Muscle of arm (tissue), 12 donors: Measurements from ENCODE around the gene DDTL. TPM values are rescaled to one million over a fixed set of nuclear protein-coding genes. Genes with fewer than 3 reads are reported as not detected.
"Not testable (repeated sequence)": the region's sequence is repeated elsewhere in the genome, so short reads cannot be mapped to it uniquely, and the experiment has no call there.

Experiments used
- DNase-seq: peaks from one replicate; pipeline ENCODE4 v3.0.0-alpha.2; 2013
- polyA plus RNA-seq, 12 donors: library from polyadenylated mRNA; unstranded; fragments of 120-200 nt; gene quantifications; one replicate each; pipeline ENCODE4 v1.2.1, GENCODE V29; 2013; ENCODE audit not compliant: insufficient read length in 12 of 12

The DDTL gene
- polyA plus RNA-seq, 12 donors: 2.2 to 5.6 (median 3.9) TPM; not detected in 2

DNA sequence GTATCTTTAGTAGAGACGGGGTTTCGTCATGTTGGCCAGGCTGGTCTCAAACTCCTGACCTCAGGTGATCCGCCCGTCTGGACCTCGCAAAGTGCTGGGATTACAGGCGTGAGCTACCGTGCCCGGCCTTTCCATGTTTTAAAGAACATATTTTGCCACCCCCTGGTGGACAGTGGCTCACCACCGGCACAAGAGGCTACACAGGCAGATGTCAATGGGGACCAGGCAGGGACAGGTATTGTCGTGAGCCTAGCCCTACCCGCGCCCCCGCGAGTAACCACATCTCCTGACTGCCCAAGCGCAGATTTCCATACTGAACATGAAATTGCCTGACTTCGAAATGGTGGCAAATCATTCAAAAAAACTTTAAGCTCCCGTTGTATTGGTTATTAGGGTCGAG is 594 bp upstream of the DDTL start:
- not testable (repeated sequence) for DNase-seq

DNA sequence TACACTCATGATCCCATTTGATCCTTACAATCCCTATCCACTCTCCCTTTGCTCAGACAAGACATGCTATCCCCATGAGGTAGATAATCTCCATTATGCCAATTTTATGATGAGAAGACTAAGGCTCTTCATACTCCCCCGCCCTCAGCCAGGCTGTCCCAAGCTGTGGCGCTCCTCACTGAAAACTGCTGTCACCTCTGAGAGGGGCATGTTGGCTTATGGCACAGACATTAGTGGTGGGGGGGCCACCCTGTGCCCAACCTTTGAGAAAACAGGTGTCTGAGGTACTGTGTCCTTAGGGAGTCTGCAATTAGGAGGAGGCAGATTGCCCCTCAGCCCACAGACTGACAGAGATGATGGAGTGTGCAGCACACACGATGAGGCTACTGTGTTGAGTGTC is 2.4 kb downstream of the DDTL start:
- no peak for DNase-seq

DNA sequence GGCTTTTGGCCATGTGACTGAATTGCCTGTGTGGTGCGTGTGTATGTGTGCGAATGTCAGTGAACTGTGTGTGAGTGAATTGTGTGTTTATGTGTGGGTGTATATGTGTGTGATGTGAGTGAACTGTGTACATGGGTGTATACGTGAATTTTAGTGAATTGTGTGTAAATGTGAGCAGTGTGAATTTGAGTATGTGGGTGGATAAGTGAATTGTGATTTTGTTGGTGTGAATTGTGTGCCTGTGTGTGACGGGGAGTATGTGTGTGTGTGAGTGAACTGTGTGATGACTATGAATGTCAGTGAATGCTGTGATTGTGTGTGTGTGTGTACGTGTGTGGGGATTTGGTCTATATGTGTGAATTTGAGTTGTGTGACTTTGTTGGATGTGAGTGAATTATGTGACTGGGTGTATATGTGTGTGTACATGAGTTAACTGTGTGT is 3.5 kb downstream of the DDTL start:
- no peak for DNase-seq

DNA sequence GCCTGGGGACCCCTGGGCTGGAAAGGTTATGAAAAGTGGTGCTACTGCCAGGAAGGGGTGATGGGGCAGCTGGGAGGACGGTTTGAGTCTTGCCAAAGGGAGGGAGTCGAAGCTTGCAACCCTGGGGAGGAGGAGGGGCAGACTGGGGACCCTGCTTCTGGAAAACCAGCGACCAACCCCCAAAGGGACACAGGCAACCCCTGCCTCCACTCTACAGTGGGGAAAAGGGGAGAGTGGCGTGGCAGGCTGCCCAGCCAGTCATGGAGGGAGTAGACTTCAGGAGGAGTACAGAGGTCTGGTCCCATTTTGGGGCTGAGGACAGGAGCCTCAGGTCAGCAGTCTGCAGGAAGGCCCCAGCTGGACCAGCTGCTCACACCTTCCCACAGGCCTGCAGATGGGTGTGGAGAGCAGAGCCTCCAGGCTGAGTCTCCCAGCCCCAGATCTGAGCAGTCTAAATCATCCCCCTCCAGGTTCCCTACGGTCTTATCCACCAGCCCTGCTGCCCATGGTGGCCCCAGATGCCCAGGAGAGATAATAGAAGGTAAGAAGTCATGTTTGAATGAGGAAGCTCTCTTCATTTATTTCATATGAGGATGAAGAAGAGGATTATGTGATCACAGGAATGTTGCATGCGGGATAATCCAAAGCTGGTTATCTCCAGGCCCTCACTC is 4.3 kb downstream of the DDTL start:
- no peak for DNase-seq

DNA sequence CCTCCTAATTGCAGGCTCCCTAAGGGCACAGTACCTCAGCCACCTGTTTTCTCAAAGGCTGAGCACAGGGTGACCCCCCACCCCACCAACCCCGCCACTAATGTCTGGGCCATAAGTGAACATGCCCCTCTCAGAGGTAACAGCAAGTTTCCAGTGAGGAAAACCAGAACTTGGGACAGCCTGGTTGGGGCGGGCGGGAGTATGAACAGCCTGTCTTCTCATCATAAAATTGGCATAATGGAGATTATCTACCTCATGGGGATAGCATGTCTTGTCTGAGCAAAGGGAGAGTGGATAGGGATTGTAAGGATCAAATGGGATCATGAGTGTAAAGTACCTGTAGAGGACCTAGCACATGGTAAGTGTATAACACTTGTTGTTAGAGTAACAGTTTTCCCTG is 5.2 kb downstream of the DDTL start:
- not testable (repeated sequence) for DNase-seq

DNA sequence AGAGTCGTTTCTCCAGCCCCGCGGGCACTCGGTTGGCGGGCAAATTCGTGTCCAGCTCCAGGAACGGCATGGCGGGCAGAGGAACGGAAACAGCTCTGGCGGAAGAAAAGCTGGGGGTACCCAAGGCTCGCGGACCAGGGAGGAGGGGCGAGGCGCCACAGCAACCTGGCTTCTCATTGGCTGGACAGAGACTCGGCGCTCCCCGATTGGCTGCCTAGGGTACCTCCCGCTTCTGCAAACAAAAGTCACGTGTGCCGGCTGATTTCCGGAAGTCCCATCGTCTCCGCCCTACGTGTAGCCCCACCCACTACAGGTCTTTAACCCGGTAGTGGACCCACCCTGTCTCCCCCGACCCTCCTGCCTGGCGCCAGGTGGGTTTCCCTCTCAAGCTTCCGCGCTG is 7.7 kb downstream of the DDTL start, which contains the start of gene DDT:
Gene DDT (minus strand): TSS at position 97 of the 400 bp plus-strand sequence. CDS start 27 bp downstream, at position 70.
- DNase-seq: not testable (repeated sequence)

DNA sequence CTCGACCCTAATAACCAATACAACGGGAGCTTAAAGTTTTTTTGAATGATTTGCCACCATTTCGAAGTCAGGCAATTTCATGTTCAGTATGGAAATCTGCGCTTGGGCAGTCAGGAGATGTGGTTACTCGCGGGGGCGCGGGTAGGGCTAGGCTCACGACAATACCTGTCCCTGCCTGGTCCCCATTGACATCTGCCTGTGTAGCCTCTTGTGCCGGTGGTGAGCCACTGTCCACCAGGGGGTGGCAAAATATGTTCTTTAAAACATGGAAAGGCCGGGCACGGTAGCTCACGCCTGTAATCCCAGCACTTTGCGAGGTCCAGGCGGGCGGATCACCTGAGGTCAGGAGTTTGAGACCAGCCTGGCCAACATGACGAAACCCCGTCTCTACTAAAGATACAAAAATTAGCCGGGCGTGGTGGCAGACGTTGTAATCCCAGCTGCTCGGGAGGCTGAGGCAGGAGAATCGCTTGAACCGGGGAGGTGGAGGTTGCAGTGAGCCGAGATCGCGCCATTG is 8.2 kb downstream of the DDTL start:
- not testable (repeated sequence) for DNase-seq

DNA sequence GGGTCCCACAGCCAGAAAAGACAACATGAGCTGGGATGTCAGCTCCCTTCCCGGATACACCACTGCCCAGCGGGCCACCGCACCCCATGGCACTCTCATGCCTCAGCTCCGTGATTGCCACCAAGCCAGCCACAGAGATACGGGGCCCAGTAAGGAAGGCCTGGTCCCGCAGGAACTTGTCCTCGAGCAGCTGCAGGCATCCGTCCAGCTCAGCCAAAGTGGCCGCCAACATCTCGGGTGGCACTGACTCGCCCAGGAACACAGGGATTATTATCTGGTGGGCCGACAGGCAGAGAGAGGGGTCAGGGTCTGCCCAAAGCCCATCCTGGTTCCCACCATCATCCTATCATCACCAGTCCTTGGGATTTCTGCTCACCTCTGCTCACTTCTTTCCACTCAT is 10.6 kb downstream of the DDTL start:
- not testable (repeated sequence) for DNase-seq

DNA sequence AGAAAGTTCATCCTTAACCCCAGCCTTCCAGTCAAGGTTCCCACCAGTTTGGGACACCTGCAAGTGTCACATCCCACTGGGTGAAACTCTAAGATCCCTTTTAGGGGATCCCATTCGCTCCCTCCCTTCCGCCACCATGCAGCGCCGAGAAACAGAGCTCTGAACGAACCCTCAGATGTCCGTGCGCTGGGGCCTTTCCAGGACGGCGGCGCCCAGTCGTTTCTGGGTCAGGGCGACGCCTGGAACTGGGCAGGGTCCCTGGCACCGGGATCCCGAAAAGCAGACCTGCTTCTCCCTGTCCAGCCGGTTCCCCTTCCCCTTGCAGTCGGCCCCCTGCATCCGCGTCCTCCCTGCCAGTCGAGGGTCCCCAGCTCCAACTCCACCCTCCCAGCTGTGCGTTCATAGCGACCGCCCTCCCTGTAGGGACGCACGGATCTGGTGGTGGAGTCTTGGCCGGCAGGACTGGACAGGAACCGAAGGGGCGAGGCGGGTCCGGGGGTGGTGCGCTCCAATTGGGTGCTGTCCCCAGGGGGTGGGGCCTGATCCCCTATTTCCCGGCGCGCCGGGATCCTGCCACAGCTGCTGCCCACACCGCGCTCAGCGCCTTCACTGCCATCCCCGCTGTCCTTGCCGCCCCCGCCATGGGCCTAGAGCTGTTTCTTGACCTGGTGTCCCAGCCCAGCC is 13.0 kb downstream of the DDTL start, which contains the start of gene GSTT2:
Gene GSTT2 (plus strand): TSS at position 578 of the 684 bp plus-strand sequence.
- DNase-seq: not testable (repeated sequence)

DNA sequence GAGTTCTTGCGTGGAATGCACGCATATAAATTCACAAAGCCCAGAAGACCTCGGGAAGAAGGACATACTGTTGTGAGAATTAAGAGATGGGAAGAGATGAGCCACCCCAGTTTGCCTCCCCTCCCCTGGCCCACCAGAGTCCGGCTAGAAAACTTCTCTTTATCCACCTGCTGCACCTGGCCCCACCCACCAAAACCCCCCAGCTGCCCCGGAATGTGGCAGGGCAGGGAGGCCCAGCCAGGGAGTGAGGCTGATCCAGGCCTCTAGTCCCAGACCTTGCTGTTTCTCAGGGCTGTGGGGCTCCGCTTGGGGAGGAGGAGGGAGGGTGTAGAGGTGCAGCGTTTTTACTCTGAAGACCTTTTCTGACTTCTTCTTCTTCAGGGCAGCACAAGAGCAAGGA is 13.9 kb downstream of the DDTL start:
- not testable (repeated sequence) for DNase-seq

DNA sequence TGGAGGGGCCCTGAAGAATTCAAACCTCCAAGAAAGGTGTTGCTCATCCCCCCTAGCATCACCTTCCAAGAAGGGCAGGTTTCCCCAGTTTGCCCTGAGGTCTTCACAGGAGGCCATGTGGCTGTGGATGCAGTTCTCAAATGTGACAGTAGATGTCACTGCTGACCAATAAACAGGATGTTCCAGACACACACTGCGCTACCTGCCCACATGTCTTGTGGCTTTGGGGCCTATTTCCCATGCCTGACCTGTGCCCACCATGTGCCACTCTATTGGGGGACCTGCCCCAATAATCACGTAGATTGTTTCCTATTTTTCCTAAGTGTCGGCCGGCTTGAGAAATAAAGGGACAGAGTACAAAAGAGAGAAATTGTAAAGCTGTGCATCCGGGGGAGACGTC is 17.7 kb downstream of the DDTL start:
- DNase-seq: no peak

DNA sequence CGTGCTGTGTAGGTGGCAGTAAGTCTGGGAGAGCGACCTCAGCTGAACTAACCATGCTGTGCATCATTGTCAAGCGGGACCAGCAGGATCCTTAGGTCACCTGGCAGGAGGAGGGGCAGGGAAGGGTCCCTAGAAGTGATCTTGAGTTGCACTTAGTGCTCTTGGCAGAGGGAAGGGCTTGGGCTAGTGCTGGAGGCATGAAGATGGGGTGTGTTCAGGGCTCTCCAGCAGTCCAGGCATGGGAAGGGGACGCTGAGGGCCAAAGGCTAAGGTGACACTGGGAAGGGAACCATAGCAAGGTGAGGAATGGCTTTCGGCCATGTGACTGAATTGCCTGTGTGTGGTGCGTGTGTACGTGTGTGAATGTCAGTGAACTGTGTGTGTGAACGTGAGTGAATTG is 19.4 kb downstream of the DDTL start:
- DNase-seq: not testable (repeated sequence)

DNA sequence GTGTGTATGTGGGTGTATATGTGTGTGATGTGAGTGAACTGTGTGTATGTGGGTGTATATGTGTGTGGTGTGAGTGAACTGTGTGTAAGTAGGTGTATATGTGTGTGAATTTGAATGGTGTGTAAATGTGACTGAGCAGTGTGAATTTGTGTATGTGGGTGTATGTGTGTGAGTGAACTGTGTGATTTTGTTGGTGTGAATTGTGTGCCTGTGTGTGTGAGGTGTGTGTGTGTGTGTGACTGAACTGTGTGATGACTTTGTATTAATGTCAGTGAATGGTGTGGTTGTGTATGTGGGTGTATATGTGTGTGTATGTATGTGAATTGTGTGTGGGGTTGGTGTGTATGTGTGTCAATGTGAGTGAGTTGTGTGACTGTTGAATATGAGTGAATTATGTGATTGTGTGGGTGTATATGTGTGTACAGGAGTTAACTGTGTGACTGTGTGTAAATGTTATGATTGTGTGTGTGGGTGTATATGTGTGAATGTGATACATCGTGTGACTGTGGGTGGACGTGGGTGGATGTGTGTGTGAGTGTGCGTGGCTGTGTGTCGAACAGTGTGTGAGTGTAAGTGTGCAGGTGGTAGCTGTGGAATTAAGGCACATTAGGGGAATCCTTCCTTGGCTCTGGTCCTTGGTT is 20.0 kb downstream of the DDTL start:
- DNase-seq: not testable (repeated sequence)

DNA sequence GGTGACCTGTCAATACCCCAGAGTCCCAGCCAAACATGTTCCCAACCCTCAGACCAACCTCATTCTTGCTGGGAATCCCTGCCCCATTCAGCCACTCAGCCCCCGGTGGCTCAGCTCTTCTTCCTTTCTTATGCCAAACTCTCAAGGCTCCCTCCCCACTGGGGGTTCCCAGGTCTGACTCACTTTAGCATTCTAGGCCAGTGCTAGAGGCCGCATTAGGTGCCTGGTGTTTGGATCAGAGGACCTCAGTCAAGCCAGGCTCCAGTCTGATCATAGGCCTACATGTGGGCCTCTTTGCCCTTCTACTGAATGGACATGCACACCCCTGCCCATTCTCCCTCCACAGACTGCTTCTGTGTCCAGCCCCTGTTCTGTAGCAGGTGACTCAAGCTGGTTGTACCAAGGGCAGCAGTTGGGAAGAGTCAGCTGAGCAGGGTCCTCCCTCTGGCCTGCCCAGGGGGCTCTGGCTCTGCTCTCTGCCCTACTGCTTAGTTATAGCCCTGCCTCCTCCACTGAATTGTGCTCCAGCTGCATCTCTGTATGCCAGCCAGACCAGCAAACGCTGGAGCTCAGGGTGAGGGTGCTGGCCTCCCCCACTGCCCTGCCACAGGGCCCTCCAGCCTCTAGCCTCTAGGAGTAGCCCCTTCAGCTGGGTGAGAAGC is 23.0 kb downstream of the DDTL start:
- not testable (repeated sequence) for DNase-seq

DNA sequence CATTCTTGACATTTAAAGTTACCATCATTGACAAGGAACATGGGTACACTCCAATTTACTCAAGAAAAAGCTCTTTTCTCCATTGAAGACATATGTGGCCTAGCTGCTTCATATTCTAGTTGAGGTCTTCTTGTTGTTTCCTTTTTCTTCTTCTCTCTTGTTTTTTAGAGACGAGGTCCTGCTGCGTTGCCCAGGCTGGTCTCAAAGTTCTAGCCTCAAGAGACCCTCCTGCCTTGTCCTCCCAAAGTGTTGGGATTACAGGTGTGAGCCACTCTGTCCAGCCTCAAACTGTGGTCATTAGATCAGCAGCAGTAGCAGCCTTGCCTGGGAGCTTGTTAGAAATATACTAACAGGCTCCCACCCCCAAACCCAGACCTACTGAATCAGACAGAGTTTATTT is 26.4 kb downstream of the DDTL start:
- DNase-seq: not testable (repeated sequence)

DNA sequence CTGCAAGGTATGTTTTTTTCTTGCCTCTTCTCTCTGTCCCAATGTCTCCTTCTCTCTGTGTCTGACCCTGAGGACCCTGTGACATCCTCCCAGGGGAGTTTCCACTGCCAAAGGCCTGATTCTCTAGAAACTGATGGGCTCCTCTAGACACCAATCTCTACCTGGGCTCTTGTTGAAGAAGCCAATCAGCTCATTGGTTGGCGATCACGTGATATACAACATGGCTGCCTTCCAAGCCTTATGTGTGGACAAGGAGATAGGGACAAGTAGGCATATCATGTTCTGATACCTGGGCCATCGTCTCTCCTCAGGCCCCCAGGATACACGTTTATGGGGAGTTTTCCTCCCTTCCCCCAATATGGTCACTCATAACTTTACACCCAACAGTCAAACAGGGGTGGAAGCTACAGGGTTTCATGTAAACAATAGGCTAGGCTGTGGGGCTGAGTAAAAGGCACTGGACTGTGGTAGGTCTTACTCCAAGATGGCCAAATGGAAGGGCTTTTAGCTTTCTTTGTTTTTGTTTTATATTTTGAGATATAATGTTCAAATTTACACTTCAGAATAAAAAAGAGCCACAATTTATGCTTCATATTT is 27.0 kb downstream of the DDTL start:
- not testable (repeated sequence) for DNase-seq

DNA sequence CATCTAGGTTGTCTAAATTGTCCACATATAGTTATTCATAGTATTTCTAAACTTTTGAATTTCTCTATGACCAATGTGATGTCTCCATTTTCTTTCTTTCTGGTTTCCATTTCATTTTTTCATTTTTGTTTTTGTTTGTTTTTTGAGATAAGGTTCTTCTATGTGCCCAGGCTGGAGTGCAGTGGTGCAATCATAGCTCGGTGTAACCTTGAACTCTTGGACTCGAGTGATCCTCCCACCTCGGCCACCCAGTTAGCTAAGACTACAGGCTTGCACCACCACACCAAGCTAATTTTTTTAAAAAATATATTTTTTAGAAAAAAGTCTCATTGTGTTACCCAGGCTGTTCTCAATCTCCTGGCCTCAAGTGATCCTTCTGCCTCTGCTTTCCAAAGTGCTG is 30.4 kb downstream of the DDTL start:
- no peak for DNase-seq

DNA sequence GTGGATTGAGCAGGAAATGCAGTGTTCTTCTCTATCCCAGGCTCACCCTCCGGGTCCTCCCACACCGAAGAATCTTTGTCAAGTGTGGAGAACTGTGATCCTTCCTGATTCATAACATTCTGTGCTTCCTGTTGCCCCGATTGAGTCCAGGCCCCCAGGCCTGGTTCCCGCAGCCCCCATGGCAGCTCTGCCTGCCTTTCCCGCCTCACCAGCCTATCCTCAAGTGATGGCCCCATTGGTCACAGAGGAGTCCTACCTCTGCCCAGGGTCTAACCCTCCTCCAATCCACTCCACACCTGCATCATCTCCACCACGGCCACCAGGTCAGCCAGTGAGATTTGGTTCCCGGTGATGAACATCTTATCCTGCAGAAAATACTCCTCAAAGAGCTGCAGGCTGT is 33.1 kb downstream of the DDTL start:
- DNase-seq: not testable (repeated sequence)

DNA sequence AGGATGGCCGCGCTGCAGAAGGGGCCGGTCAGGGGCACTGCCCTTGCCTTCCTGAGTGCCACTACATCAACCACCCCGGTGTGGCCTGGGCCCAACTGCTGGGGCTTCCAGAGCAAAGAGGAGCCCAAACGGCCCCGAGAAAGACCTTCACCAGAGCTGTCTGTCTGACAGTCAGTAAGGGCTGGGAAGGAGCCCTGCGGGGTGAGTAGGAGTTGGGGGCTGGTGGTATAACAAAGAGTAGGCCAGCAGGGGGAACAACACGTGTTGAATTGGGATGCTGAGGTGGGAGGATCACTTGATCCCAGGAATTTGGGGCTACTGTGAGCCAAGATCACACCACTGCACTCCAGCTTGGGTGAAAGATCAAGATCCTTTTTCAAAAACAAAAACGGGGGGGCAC is 34.6 kb downstream of the DDTL start:
- DNase-seq: no peak

DNA sequence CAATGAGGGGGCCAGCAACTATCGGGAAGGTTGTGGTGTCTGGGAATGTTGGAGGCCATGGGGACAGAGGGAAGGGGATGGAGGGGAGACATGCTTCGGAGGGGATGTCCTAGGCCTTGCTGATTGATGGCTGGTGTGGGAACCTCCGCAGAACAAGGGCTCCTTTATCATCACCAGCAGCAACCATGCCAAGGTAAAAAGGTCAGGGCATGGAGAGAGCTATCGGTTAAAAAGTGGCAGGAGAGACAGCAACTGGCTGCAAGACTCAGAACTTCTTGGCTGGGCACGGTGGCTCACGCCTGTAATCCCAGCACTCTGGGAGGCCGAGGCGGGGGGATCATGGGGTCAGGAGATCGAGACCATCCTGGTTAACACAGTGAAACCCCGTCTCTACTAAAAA is 35.6 kb downstream of the DDTL start:
- DNase-seq: no peak

DNA sequence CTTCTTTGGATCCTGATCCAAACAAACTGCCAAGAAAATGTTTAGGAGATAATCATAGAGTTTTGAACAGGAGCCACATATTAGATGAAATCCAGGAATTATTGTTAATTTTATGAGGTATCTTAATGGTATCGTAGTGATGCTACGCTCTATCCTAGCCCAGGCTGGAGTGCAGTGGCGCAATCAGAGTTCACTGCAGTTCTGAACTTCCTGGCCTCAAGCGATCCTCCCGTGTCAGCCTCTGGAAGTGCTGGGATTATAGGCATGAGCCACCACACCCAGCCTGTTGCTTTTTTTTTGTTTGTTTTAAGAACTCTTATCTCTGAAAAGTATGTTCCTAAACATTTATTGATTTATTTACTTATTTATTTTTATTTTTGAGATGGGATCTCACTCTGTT is 36.2 kb downstream of the DDTL start:
- DNase-seq: no peak

DNA sequence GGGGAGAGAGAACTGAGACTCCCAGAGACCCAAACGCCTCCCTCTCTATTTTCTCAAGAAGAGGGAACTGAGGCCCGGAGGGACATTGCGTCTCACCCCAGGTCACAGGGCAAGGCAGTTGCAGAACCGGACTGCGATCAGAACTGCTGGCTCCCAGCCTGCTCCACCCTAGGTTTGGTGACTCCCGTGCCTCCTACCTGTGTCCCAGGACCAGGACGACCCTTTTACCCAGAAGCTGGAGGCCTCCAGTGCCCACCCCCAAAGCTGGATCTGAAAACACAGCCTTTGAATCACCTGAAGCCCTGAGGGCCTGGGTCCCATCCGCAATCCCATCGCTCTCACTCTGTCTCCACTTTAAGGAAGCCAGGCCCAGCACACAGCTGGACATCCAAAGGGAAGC is 37.2 kb downstream of the DDTL start:
- no peak for DNase-seq
